ENCODE results near the gene KHDRBS1.
A peak's percentile ranks its signal among the peaks of the same experiment; 100 is the strongest.
"Not testable (repeated sequence)": the region's sequence is repeated elsewhere in the genome, so short reads cannot be mapped to it uniquely, and the experiment has no call there.

Gene KHDRBS1

GRCh38 chr1:32060914-32061313 is 47.2 kb downstream of the KHDRBS1 start:
- no peak for DNase-seq (ENCODE audit: extremely low read depth in 1 of 2, low read depth in 1 of 2)

GRCh38 chr1:32062867-32063230 is 49.2 kb downstream of the KHDRBS1 start:
- DNase-seq (ENCODE audit: extremely low read depth in 1 of 2, low read depth in 1 of 2) = no peak

GRCh38 chr1:32063261-32063681 is 49.6 kb downstream of the KHDRBS1 start:
- DNase-seq (ENCODE audit: extremely low read depth in 1 of 2, low read depth in 1 of 2) = no peak

GRCh38 chr1:32065613-32066488 is 52.2 kb downstream of the KHDRBS1 start:
- not testable (repeated sequence) for DNase-seq (ENCODE audit: extremely low read depth in 1 of 2, low read depth in 1 of 2)

GRCh38 chr1:32066489-32066873 is 52.8 kb downstream of the KHDRBS1 start:
- DNase-seq (ENCODE audit: extremely low read depth in 1 of 2, low read depth in 1 of 2) = no peak

- DNase-seq (ENCODE audit: extremely low read depth in 1 of 2, low read depth in 1 of 2) = no peak
Measured at GRCh38 chr1:32068957-32069588, 55.4 kb downstream of the KHDRBS1 start.

- DNase-seq (ENCODE audit: extremely low read depth in 1 of 2, low read depth in 1 of 2) = no peak
Measured at GRCh38 chr1:32071758-32072621, 58.3 kb downstream of the KHDRBS1 start.

GRCh38 chr1:32072622-32073298 is 59.1 kb downstream of the KHDRBS1 start, which contains the start of gene TMEM39B:
TSS of gene TMEM39B (plus strand) at chr1:32072939. CDS start at chr1:32073048, 109 bp downstream.
- peak; percentile 71 to 87 for DNase-seq (ENCODE audit: extremely low read depth in 1 of 2, low read depth in 1 of 2)

GRCh38 chr1:32073299-32074229 is 59.9 kb downstream of the KHDRBS1 start:
- DNase-seq (ENCODE audit: extremely low read depth in 1 of 2, low read depth in 1 of 2) = peak in 1 of 2 donors; percentile 74

- DNase-seq (ENCODE audit: extremely low read depth in 1 of 2, low read depth in 1 of 2) = no peak
Measured at GRCh38 chr1:32074841-32075240, 61.2 kb downstream of the KHDRBS1 start.

GRCh38 chr1:32077451-32077850 is 63.8 kb downstream of the KHDRBS1 start:
- DNase-seq (ENCODE audit: extremely low read depth in 1 of 2, low read depth in 1 of 2) = no peak

- DNase-seq (ENCODE audit: extremely low read depth in 1 of 2, low read depth in 1 of 2) = no peak
Measured at GRCh38 chr1:32082022-32082421, 68.4 kb downstream of the KHDRBS1 start.

- DNase-seq (ENCODE audit: extremely low read depth in 1 of 2, low read depth in 1 of 2) = not testable (repeated sequence)
Measured at GRCh38 chr1:32086381-32086780, 72.7 kb downstream of the KHDRBS1 start.

- DNase-seq (ENCODE audit: extremely low read depth in 1 of 2, low read depth in 1 of 2) = no peak
Measured at GRCh38 chr1:32091176-32091575, 77.5 kb downstream of the KHDRBS1 start.

GRCh38 chr1:32091591-32091990 is 77.9 kb downstream of the KHDRBS1 start:
- no peak for DNase-seq (ENCODE audit: extremely low read depth in 1 of 2, low read depth in 1 of 2)
